Endometrial microvascular endothelial cells (primary cell): ENCODE data around the gene ANXA11. TPM values are rescaled to one million over a fixed set of nuclear protein-coding genes. Genes with fewer than 3 reads are reported as not detected.

ENCODE experiments used
- in situ Hi-C: cut with HindIII; loops from 2 replicates; pipeline ENCODE4 v1.10.0; 2017; ENCODE audit warnings: low sequenced_read_pairs, low pct_unique_long_range_greater_than_20kb; ENCODE audit errors: inconsistent ontology term
- total RNA-seq: library from RNA; depleted of rRNA; stranded (reverse); fragments of >200 nt; gene quantifications from one replicate; pipeline ENCODE4 v1.2.3, GENCODE V29; 2015; ENCODE audit errors: inconsistent ontology term

The ANXA11 gene
- total RNA-seq, 1 donor from 2014 or later: 109 TPM

- in situ Hi-C loops: no loop called here
These were observed 10.8 kb downstream of the ANXA11 start for GRCh38 chr10:80194373-80195045.

GRCh38 chr10:80192553-80192952 is 12.8 kb downstream of the ANXA11 start:
- in situ Hi-C loops: no loop called here

GRCh38 chr10:80191589-80192270 is 13.6 kb downstream of the ANXA11 start:
- in situ Hi-C loops: no loop called here

- in situ Hi-C loops: no loop called here
These were observed 16.6 kb downstream of the ANXA11 start for GRCh38 chr10:80188713-80189112.

GRCh38 chr10:80187465-80188409 is 17.6 kb downstream of the ANXA11 start:
- in situ Hi-C loops: no loop called here

- in situ Hi-C loops: no loop called here
These were observed 18.3 kb downstream of the ANXA11 start for GRCh38 chr10:80187060-80187459.

GRCh38 chr10:80186364-80187012 is 18.8 kb downstream of the ANXA11 start:
- in situ Hi-C loops: no loop called here

- in situ Hi-C loops: no loop called here
These were observed 19.6 kb downstream of the ANXA11 start for GRCh38 chr10:80185578-80186299.

GRCh38 chr10:80184291-80184690 is 21.0 kb downstream of the ANXA11 start:
- in situ Hi-C loops: no loop called here

GRCh38 chr10:80183436-80183835 is 21.9 kb downstream of the ANXA11 start:
- in situ Hi-C loops: no loop called here

- in situ Hi-C loops: no loop called here
These were observed 22.4 kb downstream of the ANXA11 start for GRCh38 chr10:80182986-80183385.

GRCh38 chr10:80177781-80178636 is 27.3 kb downstream of the ANXA11 start:
- in situ Hi-C loops: no loop called here

GRCh38 chr10:80176526-80176925 is 28.8 kb downstream of the ANXA11 start:
- in situ Hi-C loops: no loop called here

GRCh38 chr10:80174641-80175395 is 30.5 kb downstream of the ANXA11 start:
- in situ Hi-C loops: no loop called here

- in situ Hi-C loops: no loop called here
These were observed 31.9 kb downstream of the ANXA11 start for GRCh38 chr10:80173466-80173865.

- in situ Hi-C loops: no loop called here
These were observed 32.4 kb downstream of the ANXA11 start for GRCh38 chr10:80172896-80173295.

- in situ Hi-C loops: no loop called here
These were observed 34.1 kb downstream of the ANXA11 start for GRCh38 chr10:80171248-80171660.
